ENCODE results near the gene VAV2. TPM values are rescaled to one million over a fixed set of nuclear protein-coding genes. Genes with fewer than 3 reads are reported as not detected.

VAV2 gene
- total RNA-seq, 1 donor from 2014 or later: 6.0 TPM

- DNase-seq: no peak
These were observed 210.9 kb downstream of the VAV2 start for GRCh38 chr9:133780962-133781827.

GRCh38 chr9:133780404-133780945 is 211.6 kb downstream of the VAV2 start:
- no peak for DNase-seq

- DNase-seq: no peak
These were observed 212.4 kb downstream of the VAV2 start for GRCh38 chr9:133779516-133780403.

- no peak for DNase-seq
These were observed 213.0 kb downstream of the VAV2 start for GRCh38 chr9:133779081-133779480.

GRCh38 chr9:133778336-133779013 is 213.6 kb downstream of the VAV2 start:
- no peak for DNase-seq

- no peak for DNase-seq
These were observed 214.3 kb downstream of the VAV2 start for GRCh38 chr9:133777871-133778270.

- no peak for DNase-seq
These were observed 214.9 kb downstream of the VAV2 start for GRCh38 chr9:133777068-133777791.

GRCh38 chr9:133775951-133776905 is 215.9 kb downstream of the VAV2 start:
- no peak for DNase-seq

- DNase-seq: no peak
These were observed 216.8 kb downstream of the VAV2 start for GRCh38 chr9:133775291-133775690.

- DNase-seq: no peak
These were observed 217.3 kb downstream of the VAV2 start for GRCh38 chr9:133774799-133775198.

GRCh38 chr9:133773889-133774655 is 218.1 kb downstream of the VAV2 start:
- no peak for DNase-seq

GRCh38 chr9:133772581-133772980 is 219.5 kb downstream of the VAV2 start:
- DNase-seq: no peak

GRCh38 chr9:133771486-133772482 is 220.3 kb downstream of the VAV2 start:
- no peak for DNase-seq

GRCh38 chr9:133770076-133770777 is 221.9 kb downstream of the VAV2 start:
- DNase-seq: no peak

GRCh38 chr9:133769511-133770075 is 222.5 kb downstream of the VAV2 start:
- DNase-seq: no peak

- no peak for DNase-seq
These were observed 223.1 kb downstream of the VAV2 start for GRCh38 chr9:133768859-133769510.

Measured in skin of body (tissue), 2 donors.